NCI-H1417 (cell line): ENCODE results near the gene PKD2L2.
"Not testable (repeated sequence)": the region's sequence is repeated elsewhere in the genome, so short reads cannot be mapped to it uniquely, and the experiment has no call there.

Experiments
- DNase-seq, 3 experiments: peaks; one replicate each; lab custom pipeline; 2025; lab: John Stamatoyannopoulos, UW

Gene PKD2L2

DNA sequence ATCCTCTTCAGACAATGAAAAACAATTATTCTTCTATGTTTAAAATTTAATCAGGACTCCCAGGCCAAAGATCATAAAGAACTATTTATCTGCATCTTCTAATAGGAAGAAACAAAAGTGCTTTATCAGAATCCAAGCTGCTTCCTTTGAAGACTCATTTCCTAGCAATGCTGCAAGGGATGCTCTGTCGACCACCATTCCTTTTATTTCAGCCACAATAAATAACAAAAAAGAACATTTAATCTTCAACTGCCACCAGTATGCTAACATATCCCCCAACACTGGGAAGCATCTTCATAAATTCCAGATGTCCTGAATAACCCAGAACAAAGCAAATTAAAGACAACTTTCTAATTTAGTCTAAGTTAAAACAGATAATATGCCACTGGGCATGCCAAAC lies 68.7 kb downstream of the PKD2L2 start:
- no peak for DNase-seq

GRCh38 chr5:137959488-137959887 lies 70.2 kb downstream of the PKD2L2 start:
- no peak for DNase-seq

GRCh38 chr5:137960141-137960540 lies 70.9 kb downstream of the PKD2L2 start:
- DNase-seq = no peak

- DNase-seq = no peak
These were observed 71.6 kb downstream of the PKD2L2 start for GRCh38 chr5:137960819-137961218.

DNA sequence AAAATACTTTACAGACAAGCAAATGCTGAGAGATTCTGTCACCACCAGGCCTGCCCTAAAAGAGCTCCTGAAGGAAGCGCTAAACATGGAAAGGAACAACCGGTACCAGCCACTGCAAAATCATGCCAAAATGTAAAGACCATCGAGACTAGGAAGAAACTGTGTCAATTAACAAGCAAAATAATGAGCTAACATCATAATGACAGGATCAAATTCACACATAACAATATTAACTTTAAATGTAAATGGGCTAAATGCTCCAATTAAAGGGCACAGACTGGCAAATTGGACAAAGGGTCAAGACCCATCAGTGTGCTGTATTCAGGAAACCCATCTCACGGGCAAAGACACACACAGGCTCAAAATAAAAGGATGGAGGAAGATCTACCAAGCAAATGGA lies 81.1 kb downstream of the PKD2L2 start:
- not testable (repeated sequence) for DNase-seq

GRCh38 chr5:137975208-137975607 lies 86.0 kb downstream of the PKD2L2 start:
- no peak for DNase-seq

- DNase-seq = no peak
These were observed 100.2 kb downstream of the PKD2L2 start for GRCh38 chr5:137989419-137989818.
